Glomerular endothelial cell (primary cell): ENCODE results near the gene SCAMP4. TPM values are rescaled to one million over a fixed set of nuclear protein-coding genes. Genes with fewer than 3 reads are reported as not detected.

ENCODE experiments used
- total RNA-seq: library from RNA; depleted of rRNA; stranded (reverse); fragments of >200 nt; gene quantifications from 2 replicates; pipeline ENCODE4 v1.2.3, GENCODE V29; 2015

Gene SCAMP4
- total RNA-seq, 1 donor from 2014 or later: 140 TPM

Other genes starting within 250 kb of the SCAMP4 start
- gene ONECUT3, start 151.9 kb upstream of the SCAMP4 start, total RNA-seq: not detected in 2 replicates
- gene ATP8B3, start 93.1 kb upstream of the SCAMP4 start, total RNA-seq: 1.5 and 5.1 TPM in 2 replicates
- 19.2 and 40.0 TPM in 2 replicates for gene REXO1, start 56.9 kb upstream of the SCAMP4 start, total RNA-seq
- 25.1 and 35.6 TPM in 2 replicates for gene KLF16, start 41.8 kb upstream of the SCAMP4 start, total RNA-seq
- 188 and 224 TPM in 2 replicates for gene ABHD17A, start 19.9 kb upstream of the SCAMP4 start, total RNA-seq
- gene ADAT3, start within 50 bp of the SCAMP4 start, total RNA-seq: 4.8 and 8.2 TPM in 2 replicates
- 63.8 and 102 TPM in 2 replicates for gene CSNK1G2, start 35.8 kb downstream of the SCAMP4 start, total RNA-seq
- gene BTBD2, start 110.3 kb downstream of the SCAMP4 start, total RNA-seq: 80.6 and 82.3 TPM in 2 replicates
- 113 TPM in 2 replicates for gene MKNK2, start 145.8 kb downstream of the SCAMP4 start, total RNA-seq
- gene MOB3A, start 190.9 kb downstream of the SCAMP4 start, total RNA-seq: 60.3 and 72.4 TPM in 2 replicates
- gene IZUMO4, start 191.5 kb downstream of the SCAMP4 start, total RNA-seq: 0.99 and 6.6 TPM in 2 replicates
- 128 and 195 TPM in 2 replicates for gene AP3D1, start 246.2 kb downstream of the SCAMP4 start, total RNA-seq